Measurements from ENCODE around the gene BICC1.

DNA sequence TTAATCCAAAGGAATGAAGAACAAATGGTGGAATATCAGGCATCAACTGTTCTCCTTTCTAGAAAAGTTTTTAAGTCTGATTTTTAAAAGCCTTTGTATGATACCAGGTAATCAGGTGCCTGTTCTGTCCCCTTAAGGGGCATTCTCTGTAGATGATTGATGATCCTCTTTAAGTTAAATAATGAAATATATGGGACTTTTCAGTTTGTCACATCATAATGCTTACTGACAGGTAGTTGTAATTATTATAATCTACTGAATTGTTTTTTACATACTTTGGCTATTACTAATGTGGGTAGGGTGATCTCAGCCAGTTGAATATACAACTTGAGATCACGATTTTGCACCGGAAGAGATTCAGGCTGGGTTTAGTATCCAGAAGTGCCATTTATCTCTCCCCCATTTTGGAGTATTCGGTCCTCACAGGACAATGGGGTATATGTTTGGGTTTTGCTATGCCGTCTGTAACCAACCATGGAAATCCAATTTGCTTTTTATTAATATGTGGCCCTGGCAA, 330.2 kb downstream of the BICC1 start:
- TF ChIP-seq, protein P1, sequence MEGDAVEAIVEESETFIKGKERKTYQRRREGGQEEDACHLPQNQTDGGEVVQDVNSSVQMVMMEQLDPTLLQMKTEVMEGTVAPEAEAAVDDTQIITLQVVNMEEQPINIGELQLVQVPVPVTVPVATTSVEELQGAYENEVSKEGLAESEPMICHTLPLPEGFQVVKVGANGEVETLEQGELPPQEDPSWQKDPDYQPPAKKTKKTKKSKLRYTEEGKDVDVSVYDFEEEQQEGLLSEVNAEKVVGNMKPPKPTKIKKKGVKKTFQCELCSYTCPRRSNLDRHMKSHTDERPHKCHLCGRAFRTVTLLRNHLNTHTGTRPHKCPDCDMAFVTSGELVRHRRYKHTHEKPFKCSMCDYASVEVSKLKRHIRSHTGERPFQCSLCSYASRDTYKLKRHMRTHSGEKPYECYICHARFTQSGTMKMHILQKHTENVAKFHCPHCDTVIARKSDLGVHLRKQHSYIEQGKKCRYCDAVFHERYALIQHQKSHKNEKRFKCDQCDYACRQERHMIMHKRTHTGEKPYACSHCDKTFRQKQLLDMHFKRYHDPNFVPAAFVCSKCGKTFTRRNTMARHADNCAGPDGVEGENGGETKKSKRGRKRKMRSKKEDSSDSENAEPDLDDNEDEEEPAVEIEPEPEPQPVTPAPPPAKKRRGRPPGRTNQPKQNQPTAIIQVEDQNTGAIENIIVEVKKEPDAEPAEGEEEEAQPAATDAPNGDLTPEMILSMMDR (IDR thresholded peaks at IDR 0.05) = no peak
- no peak for TF ChIP-seq POLR2AphosphoS5 (IDR thresholded peaks at IDR 0.05)
